Cardiac muscle cell (in vitro differentiated cells and primary cell): Measurements from ENCODE around the gene XRCC4. TPM values are rescaled to one million over a fixed set of nuclear protein-coding genes. Genes with fewer than 3 reads are reported as not detected.
A peak's percentile ranks its signal among the peaks of the same experiment; 100 is the strongest.

Experiments used
- DNase-seq, 2 donors: peaks; one replicate each; pipeline versions ENCODE4 v3.0.0 to v3.0.0-alpha.2; 2010 to 2017; ENCODE audit warnings: low read depth in 1 of 2, low spot score in 1 of 2
- H3K27ac ChIP-seq: fragments of 200-600 bp; sonication (generic); 2 replicates; pipeline ENCODE4 v1.5.1; 2016
- H3K27me3 ChIP-seq: fragments of 200-600 bp; sonication (generic); 2 replicates; pipeline ENCODE4 v1.6.0; 2016; ENCODE audit warnings: control low read depth
- H3K36me3 ChIP-seq: fragments of 200-600 bp; sonication (generic); 2 replicates; pipeline ENCODE4 v1.5.1; 2016; ENCODE audit warnings: control low read depth
- H3K4me1 ChIP-seq: fragments of 200-600 bp; sonication (generic); 2 replicates; pipeline ENCODE4 v1.8.1; 2017; ENCODE audit warnings: low read depth, mild to moderate bottlenecking, mixed run types
- H3K4me3 ChIP-seq: fragments of 200-600 bp; sonication (generic); 2 replicates; pipeline ENCODE4 v1.5.1; 2016; ENCODE audit warnings: mild to moderate bottlenecking
- H3K9me3 ChIP-seq: fragments of 200-600 bp; sonication (generic); 2 replicates; pipeline ENCODE4 v1.5.1; 2017; ENCODE audit warnings: low read depth, mild to moderate bottlenecking, control low read depth
- polyA plus RNA-seq: library from polyadenylated mRNA; unstranded; fragments of >200 nt; fragmentation: Nextera tagmentation; extraction: Ambion mirVana; gene quantifications from 2 replicates; pipeline ENCODE4 v1.2.1, GENCODE V29; 2016
- total RNA-seq: library from RNA; depleted of rRNA; stranded (reverse); fragments of >200 nt; gene quantifications from 2 replicates; pipeline ENCODE4 v1.2.3, GENCODE V29; 2016
- TF ChIP-seq, protein P1 (sequence below): IDR thresholded peaks from 2 replicates; pipeline ENCODE4 v1.5.1; 2012; ENCODE audit warnings: low read depth, mild to moderate bottlenecking, low read length

Gene XRCC4
- total and polyA plus RNA-seq, 2 experiments from 2014 or later, result 9.7 to 19.2 TPM

DNA sequence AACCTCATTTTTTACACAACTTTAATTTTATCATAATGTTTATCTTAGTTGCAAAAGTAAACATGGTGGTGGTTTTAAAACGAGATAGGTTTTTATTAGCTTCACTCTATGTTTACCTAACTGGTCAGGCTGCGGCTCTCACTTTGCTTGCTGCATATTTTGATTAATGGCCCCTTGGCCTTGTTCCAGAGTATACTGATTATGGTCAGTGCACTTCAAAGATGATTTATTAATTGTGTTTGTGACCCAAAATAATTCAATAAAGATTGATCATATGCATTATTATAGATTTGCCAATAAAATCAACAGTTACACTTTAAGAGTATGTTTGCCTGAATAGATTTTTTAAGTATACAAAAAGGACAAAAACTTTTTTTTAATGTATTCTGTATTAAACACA is 188.0 kb downstream of the XRCC4 start:
- peak; percentile 15 to 32 for DNase-seq
- H3K9me3 ChIP-seq, result no peaks in the 10 kb centered on the region
- no peak overlapping the region for H3K4me3 ChIP-seq

DNA sequence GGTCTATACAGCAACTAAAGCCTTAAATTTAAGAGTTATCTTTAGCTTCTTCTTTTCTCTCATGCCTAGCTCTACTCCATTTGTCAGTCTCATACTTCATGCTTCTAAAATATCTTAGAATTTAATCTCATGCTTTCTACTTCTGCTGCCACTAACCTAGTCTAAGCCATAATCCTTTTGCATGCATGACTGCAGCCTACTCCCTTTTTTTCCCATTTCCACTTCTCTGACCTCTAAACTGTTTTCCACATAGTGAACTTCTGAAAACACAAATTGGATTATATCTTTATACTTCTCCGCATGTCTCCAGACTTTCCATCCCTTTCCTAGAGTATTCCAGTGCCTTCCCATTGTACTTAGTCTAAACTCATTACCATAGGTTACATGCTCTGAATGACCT is 193.0 kb downstream of the XRCC4 start:
- DNase-seq, result no peak
- H3K4me1 ChIP-seq, result no peaks in the 10 kb centered on the region

More for the DNA sequence above, 188.0 kb downstream of the XRCC4 start:
- peaks cover 2% of the 10 kb centered on the region for H3K4me1 ChIP-seq
- no peaks in the 10 kb centered on the region for H3K27me3 ChIP-seq
- no peaks in the 10 kb centered on the region for H3K36me3 ChIP-seq
- TF ChIP-seq, protein P1, sequence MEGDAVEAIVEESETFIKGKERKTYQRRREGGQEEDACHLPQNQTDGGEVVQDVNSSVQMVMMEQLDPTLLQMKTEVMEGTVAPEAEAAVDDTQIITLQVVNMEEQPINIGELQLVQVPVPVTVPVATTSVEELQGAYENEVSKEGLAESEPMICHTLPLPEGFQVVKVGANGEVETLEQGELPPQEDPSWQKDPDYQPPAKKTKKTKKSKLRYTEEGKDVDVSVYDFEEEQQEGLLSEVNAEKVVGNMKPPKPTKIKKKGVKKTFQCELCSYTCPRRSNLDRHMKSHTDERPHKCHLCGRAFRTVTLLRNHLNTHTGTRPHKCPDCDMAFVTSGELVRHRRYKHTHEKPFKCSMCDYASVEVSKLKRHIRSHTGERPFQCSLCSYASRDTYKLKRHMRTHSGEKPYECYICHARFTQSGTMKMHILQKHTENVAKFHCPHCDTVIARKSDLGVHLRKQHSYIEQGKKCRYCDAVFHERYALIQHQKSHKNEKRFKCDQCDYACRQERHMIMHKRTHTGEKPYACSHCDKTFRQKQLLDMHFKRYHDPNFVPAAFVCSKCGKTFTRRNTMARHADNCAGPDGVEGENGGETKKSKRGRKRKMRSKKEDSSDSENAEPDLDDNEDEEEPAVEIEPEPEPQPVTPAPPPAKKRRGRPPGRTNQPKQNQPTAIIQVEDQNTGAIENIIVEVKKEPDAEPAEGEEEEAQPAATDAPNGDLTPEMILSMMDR, result no peak
- H3K27ac ChIP-seq, result no peak overlapping the region

DNA sequence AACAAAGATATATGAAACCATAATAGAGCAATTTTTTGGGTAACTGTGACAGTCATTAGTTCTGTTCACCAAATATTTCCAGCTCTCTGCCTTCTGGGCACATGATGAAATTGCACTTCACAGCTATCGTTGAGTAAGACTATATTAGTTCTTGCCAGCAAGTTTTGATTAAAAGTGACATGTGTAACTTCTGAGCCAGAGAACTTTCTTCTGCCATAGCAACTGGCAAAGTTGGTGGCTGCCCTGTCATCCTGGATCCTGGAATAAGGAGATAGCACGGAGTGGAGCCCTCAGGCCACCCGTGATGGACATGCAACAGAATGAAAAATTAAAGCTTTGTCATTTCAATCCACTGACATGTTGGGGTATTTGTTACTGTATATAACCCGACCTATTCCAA is 199.8 kb downstream of the XRCC4 start:
- no peak overlapping the region for H3K4me3 ChIP-seq
- H3K36me3 ChIP-seq, result no peaks in the 10 kb centered on the region
- H3K27me3 ChIP-seq, result no peaks in the 10 kb centered on the region
- H3K4me1 ChIP-seq, result no peaks in the 10 kb centered on the region
- no peaks in the 10 kb centered on the region for H3K9me3 ChIP-seq
- no peak for DNase-seq
- no peak overlapping the region for H3K27ac ChIP-seq
- TF ChIP-seq, protein P1, result no peak

More for the DNA sequence above, 193.0 kb downstream of the XRCC4 start:
- no peak overlapping the region for H3K4me3 ChIP-seq
- no peaks in the 10 kb centered on the region for H3K27me3 ChIP-seq
- no peak overlapping the region for H3K27ac ChIP-seq
- H3K36me3 ChIP-seq, result no peaks in the 10 kb centered on the region
- TF ChIP-seq, protein P1, result no peak
- H3K9me3 ChIP-seq, result no peaks in the 10 kb centered on the region

DNA sequence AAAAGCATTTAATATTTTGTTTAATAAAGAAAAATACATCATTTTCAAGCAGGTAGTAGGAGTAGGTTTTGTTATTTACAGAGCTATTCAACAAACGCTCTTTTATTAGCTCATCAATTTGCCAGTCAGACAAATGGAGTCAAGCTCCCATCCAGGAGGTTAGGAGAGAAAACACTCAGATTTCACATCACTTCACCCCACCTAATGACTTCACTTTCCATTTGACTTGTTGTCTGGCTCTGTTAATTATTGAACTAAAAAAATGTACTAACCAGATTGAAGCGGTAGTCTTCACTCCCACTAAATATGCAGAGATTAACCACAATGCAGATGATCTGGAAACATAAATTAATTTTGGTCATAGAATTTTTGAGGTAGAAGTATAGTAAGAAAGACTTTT is 200.6 kb downstream of the XRCC4 start:
- H3K9me3 ChIP-seq, result no peaks in the 10 kb centered on the region
- TF ChIP-seq, protein P1, result no peak
- H3K4me3 ChIP-seq, result no peak overlapping the region
- H3K4me1 ChIP-seq, result no peaks in the 10 kb centered on the region
- H3K27ac ChIP-seq, result no peak overlapping the region
- H3K36me3 ChIP-seq, result no peaks in the 10 kb centered on the region
- DNase-seq, result no peak
- no peaks in the 10 kb centered on the region for H3K27me3 ChIP-seq

DNA sequence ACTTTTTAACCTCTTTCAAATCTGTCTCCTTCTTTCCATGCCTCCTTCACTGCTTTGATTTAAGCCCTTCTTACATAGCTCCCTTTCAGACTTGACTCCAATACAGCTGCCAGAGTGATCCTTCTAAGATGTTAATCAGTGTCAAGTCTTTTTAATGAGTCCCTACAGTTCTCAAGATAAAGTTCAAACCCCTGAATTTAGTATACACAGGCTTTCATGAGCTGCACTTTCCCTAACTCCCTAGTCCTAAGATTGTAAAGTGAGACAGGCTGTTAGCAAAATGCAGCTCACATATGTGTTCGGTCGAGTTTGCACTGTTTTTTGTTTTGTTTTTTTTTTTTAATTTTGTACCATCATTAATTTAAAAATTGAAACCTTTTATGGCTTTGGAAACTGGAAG is 203.8 kb downstream of the XRCC4 start:
- Histone ChIP-seq H3K36me3 (no peaks in the 10 kb centered on the region), H3K27me3 (no peaks in the 10 kb centered on the region), H3K27ac (peak overlapping the region; percentile 33), H3K4me3 (no peak overlapping the region), H3K9me3 (no peaks in the 10 kb centered on the region), H3K4me1 (no peaks in the 10 kb centered on the region)
- no peak for DNase-seq
- TF ChIP-seq, protein P1, result no peak

DNA sequence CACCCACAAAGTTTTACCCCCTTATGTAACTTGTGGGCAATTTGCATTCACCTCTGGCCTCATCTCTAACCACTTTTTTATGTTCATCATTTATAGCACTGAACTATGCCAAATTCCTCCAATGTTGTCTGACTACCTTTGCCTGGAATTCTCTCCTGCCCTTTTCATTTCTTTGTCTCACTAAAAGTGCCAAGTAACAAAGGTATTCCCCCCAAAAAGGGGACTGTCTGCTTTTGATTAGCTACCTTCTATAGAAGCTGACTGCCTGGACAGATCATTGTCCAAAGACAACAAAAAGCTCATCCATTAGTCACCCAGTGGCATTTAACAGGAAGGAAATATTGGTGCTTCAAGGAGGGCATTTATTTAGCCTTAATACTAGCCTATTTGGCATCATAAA is 204.3 kb downstream of the XRCC4 start:
- no peak for DNase-seq
- Histone ChIP-seq H3K36me3 (no peaks in the 10 kb centered on the region), H3K4me1 (no peaks in the 10 kb centered on the region), H3K27ac (no peak overlapping the region), H3K27me3 (no peaks in the 10 kb centered on the region), H3K4me3 (no peak overlapping the region), H3K9me3 (no peaks in the 10 kb centered on the region)
- TF ChIP-seq, protein P1, result no peak
